ENCODE data around the gene TACSTD2. TPM values are rescaled to one million over a fixed set of nuclear protein-coding genes. Genes with fewer than 3 reads are reported as not detected.

The TACSTD2 gene
- total RNA-seq, 1 experiment from 2014 or later = 1.2 TPM

- WGBS (ENCODE audit: extremely low coverage, insufficient read length, low lambda C conversion rate) = no CpG with 5 or more reads among the region's 46 CpGs
- Histone ChIP-seq H2BK120ac (ENCODE audit: low read depth, low read length, poor library complexity, severe bottlenecking) (no peak within 1 kb of the TSS), H3K18ac (ENCODE audit: insufficient read length, low read depth, low read length) (peak within 1 kb of the TSS; percentile 15), H4K91ac (ENCODE audit: insufficient read length, low read depth, low read length) (no peak within 1 kb of the TSS), H2BK15ac (ENCODE audit: low read depth, low read length) (no peak within 1 kb of the TSS), H4K20me1 (ENCODE audit: control insufficient read depth, insufficient read depth, insufficient read length) (no peaks in the 10 kb centered on the region), H3K9ac (ENCODE audit: extremely low read depth, insufficient read length, low read length) (peak within 1 kb of the TSS; percentile 31), H3K79me1 (ENCODE audit: insufficient read depth, low read depth, low read length, poor library complexity, severe bottlenecking) (no peaks in the 10 kb centered on the region), H3K23me2 (ENCODE audit: insufficient read length, low read depth, low read length, poor library complexity, severe bottlenecking) (no peaks in the 10 kb centered on the region), H3T11ph (ENCODE audit: low read length) (no peak within 1 kb of the TSS), H3K27me3 (ENCODE audit: insufficient read depth, low read length) (no peaks in the 10 kb centered on the region), H2BK12ac (ENCODE audit: insufficient read length, low read depth, low read length) (no peak within 1 kb of the TSS), H3K4me2 (ENCODE audit: insufficient read depth, insufficient read length, low read length) (peak within 1 kb of the TSS; percentile 68), H4K5ac (ENCODE audit: insufficient read length, low read depth, low read length) (no peak within 1 kb of the TSS), H3K79me2 (ENCODE audit: insufficient read depth, low read length) (no peaks in the 10 kb centered on the region), H4K8ac (replicated peaks; ENCODE audit: insufficient read length, low read depth, low read length) (no peak within 1 kb of the TSS), H2BK5ac (ENCODE audit: insufficient read length, low read length) (no peak within 1 kb of the TSS), H2AK5ac (ENCODE audit: insufficient read length, low read length) (no peak within 1 kb of the TSS), H3K23ac (ENCODE audit: insufficient read length, low read depth, low read length) (no peak within 1 kb of the TSS), H3K4me1 (ENCODE audit: insufficient read depth, low read length) (no peaks in the 10 kb centered on the region), H3K14ac (ENCODE audit: insufficient read depth, low read length) (0 out of 2 replicates have a peak within 1 kb of the TSS, but pooled peaks have one; percentile 26), H3K9me3 (ENCODE audit: control insufficient read depth, low read depth, low read length) (no peaks in the 10 kb centered on the region), H3K56ac (ENCODE audit: insufficient read length, low read depth, low read length) (no peak within 1 kb of the TSS), H2BK20ac (ENCODE audit: low read depth, low read length, poor library complexity, severe bottlenecking) (no peak within 1 kb of the TSS), H3K4ac (ENCODE audit: low read depth, low read length) (no peak within 1 kb of the TSS), H3K27ac (ENCODE audit: insufficient read length, low read depth, low read length) (no peak within 1 kb of the TSS), H2AFZ (ENCODE audit: low read length) (peak within 1 kb of the TSS; percentile 88)
- TF ChIP-seq CTCF (conservative IDR thresholded peaks at IDR 0.05) = peak; percentile 97
- H3K4me1 Mint-ChIP-seq = peaks cover 16 to 20% of the 10 kb centered on the region in 2 experiments
- peak; percentile 99 for DNase-seq
- H3K27ac Mint-ChIP-seq = peak within 1 kb of the TSS; percentile 57 to 96 (median 90); a peak in 5 of 7 replicates
- H3K4me3 Mint-ChIP-seq = peak within 1 kb of the TSS; percentile 85 to 90
- peaks cover 7% of the 10 kb centered on the region for H3K27me3 Mint-ChIP-seq (ENCODE audit: low read depth)
- H3K9me3 Mint-ChIP-seq = no peaks in the 10 kb centered on the region
- H3K36me3 Mint-ChIP-seq (ENCODE audit: insufficient read depth in 1 of 3, low read depth in 3 of 3) = no peaks in the 10 kb centered on the region
Measured at GRCh38 chr1:58546520-58547308, 30.3 kb downstream of the TACSTD2 start, which contains the start of gene OMA1. OMA1 (minus strand) TSS chr1:58546726; CDS start chr1:58539294, 7,432 bp downstream.
